Spinal cord (tissue), 10 donors: ENCODE data around the gene F2R. TPM values are rescaled to one million over a fixed set of nuclear protein-coding genes. Genes with fewer than 3 reads are reported as not detected.

Source experiments
- DNase-seq, 6 donors: peaks; one replicate each; pipeline versions ENCODE4 v3.0.0 to v3.0.0-alpha.2; 2013 to 2015; ENCODE audit warnings: low spot score in 6 of 6, low read depth in 4 of 6
- H3K27ac ChIP-seq: one replicate; pipeline ENCODE4 v1.5.1; 2013; ENCODE audit warnings: low read depth, low read length, control low read depth
- H3K27me3 ChIP-seq: one replicate; pipeline ENCODE4 v1.6.1; 2013; ENCODE audit warnings: low read length; ENCODE audit not compliant: control insufficient read depth, insufficient read depth
- H3K36me3 ChIP-seq: one replicate; pipeline ENCODE4 v1.6.1; 2013; ENCODE audit warnings: low read length; ENCODE audit not compliant: control insufficient read depth, insufficient read depth
- H3K4me1 ChIP-seq: one replicate; pipeline ENCODE4 v1.6.1; 2013; ENCODE audit warnings: low read length; ENCODE audit not compliant: control insufficient read depth, insufficient read depth
- H3K4me3 ChIP-seq: one replicate; pipeline ENCODE4 v1.5.1; 2013; ENCODE audit warnings: low read depth, low read length, control low read depth
- H3K9me3 ChIP-seq: one replicate; pipeline ENCODE4 v1.6.1; 2013; ENCODE audit warnings: low read length; ENCODE audit not compliant: control insufficient read depth, insufficient read depth
- WGBS: methylation state at CpG from one replicate; pipeline ENCODE4 v1.1.5; 2013; ENCODE audit warnings: missing lambda C conversion rate; ENCODE audit not compliant: insufficient coverage; 5-methylcytosine and 5-hydroxymethylcytosine counted together
- polyA plus RNA-seq, 2 donors: library from polyadenylated mRNA; unstranded; fragments of 120-200 nt; gene quantifications; one replicate each; pipeline ENCODE4 v1.2.1, GENCODE V29; 2013; ENCODE audit not compliant: insufficient read length in 2 of 2
- total RNA-seq, 2 donors: library from RNA; depleted of rRNA in 1 of 2; stranded (reverse); fragments of 120-200 nt in 1 of 2; fragments of >200 nt in 1 of 2; gene quantifications; one replicate each; pipeline versions ENCODE4 v1.2.3 to v1.2.4, GENCODE V29; 2013 to 2014
- donor health status: healthy.

Gene F2R
- total and polyA plus RNA-seq, 4 donors, result 18.7 to 43.5 (median 25.4) TPM

- DNase-seq, result no peak
- no peaks in the 10 kb centered on the region for H3K9me3 ChIP-seq
- no peak overlapping the region for H3K27ac ChIP-seq
- H3K4me1 ChIP-seq, result no peaks in the 10 kb centered on the region
- H3K36me3 ChIP-seq, result no peaks in the 10 kb centered on the region
- 80% methylated on average over 1 of the region's 3 CpGs for WGBS
- H3K4me3 ChIP-seq, result no peak overlapping the region
- H3K27me3 ChIP-seq, result no peaks in the 10 kb centered on the region
Measured at GRCh38 chr5:76689321-76690036, 26.4 kb upstream of the F2R start.

- no peaks in the 10 kb centered on the region for H3K27me3 ChIP-seq
- H3K4me3 ChIP-seq, result no peak overlapping the region
- H3K27ac ChIP-seq, result no peak overlapping the region
- no peaks in the 10 kb centered on the region for H3K36me3 ChIP-seq
- no peaks in the 10 kb centered on the region for H3K4me1 ChIP-seq
- H3K9me3 ChIP-seq, result no peaks in the 10 kb centered on the region
- no peak for DNase-seq
- no CpG with 5 or more reads among the region's 3 CpGs for WGBS
Measured at GRCh38 chr5:76690037-76690679, 25.8 kb upstream of the F2R start.

DNA sequence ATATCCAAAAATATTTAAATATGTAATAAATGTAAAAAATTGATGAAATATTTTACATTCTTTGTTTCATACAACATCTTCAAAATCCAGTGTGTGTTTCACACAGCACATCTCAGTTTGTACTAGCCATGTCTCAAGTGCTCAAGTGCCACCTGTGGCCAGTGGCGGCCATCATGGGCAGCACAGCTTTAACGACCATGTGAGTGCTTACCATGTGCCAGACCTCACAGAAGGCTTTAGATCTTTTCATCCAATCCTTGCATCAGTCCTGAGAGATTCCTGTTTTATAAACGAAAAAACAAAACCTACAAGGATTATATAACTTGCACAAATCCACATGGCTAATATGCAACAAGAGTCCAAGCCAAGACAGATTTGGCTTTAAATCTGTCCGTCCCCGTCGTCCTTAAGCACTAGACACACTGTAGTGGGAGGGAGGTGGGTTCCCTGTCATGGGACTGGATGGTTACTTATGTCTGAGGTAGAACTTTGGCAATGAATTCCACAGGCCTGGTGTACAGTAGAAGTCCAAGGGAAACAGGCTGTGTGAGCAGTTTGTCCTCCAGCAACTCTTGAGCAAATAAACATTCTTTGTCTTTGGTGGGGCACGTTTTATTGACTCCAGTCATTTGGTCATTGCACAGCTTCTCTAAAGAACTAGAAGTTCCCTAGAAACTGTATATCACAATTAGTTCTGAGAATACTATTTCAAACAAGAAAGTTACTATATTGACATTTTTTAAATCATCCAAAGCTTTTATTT lies 25.0 kb upstream of the F2R start:
- no peak overlapping the region for H3K4me3 ChIP-seq
- DNase-seq, result peak in 1 of 6 donors; percentile 12
- H3K9me3 ChIP-seq, result no peaks in the 10 kb centered on the region
- H3K27me3 ChIP-seq, result no peaks in the 10 kb centered on the region
- 56% methylated on average over 3 of the region's 7 CpGs for WGBS
- H3K27ac ChIP-seq, result no peak overlapping the region
- no peaks in the 10 kb centered on the region for H3K4me1 ChIP-seq
- no peaks in the 10 kb centered on the region for H3K36me3 ChIP-seq

DNA sequence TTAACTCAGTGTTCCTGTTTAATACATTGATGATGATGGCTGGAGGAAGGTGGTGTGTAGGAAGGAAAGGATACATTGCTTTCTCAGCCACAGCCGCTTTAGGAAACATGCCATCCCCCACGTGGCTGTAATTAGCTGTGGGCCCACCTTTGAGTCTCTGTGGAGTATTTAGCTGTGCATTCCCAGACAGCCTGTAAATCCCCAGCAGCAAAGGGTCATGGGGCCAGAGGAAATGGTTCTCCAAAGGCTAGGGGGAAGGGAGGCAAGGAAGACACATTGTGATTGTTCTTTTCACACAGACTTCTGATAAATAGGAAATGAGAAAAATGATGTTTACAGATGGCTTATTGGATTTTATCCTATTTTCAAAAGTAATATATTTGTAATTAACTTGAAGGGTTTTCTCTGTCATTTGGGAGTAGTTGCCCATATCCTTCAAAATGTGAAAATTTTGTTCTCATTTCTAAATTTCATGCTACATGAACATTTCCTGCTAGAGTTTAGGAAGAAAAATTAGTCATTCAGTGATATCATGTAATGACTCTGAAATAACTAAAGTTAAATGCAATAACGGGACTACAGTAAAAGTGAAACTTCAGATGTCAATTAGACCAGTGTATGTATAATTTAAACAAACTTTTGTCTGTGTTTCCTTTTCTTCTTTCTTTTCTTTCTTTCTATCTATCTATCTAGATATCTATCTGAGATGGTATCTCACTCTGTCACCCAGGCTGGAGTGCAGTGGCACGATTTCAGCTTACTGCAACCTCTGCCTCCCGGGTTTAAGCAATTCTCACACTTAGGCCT lies 24.3 kb upstream of the F2R start:
- H3K27ac ChIP-seq, result no peak overlapping the region
- 74% methylated on average over 4 of the region's 5 CpGs for WGBS
- H3K4me1 ChIP-seq, result no peaks in the 10 kb centered on the region
- no peaks in the 10 kb centered on the region for H3K27me3 ChIP-seq
- DNase-seq, result peak in 1 of 6 donors; percentile 9
- no peaks in the 10 kb centered on the region for H3K36me3 ChIP-seq
- no peak overlapping the region for H3K4me3 ChIP-seq
- H3K9me3 ChIP-seq, result no peaks in the 10 kb centered on the region

DNA sequence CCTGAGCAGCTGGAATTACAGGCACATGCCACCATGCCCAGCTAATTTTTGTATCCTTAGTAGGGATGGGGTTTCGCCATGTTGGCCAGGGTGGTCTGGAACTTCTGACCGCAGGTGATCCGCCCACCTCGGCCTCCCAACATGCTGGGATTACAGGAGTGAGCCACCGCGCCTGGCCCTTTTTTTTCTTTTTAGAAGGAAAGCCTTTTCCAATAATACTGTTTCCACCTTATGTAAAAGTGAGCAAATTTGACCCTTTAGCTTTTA lies 23.7 kb upstream of the F2R start:
- no peak overlapping the region for H3K27ac ChIP-seq
- no peak for DNase-seq
- H3K36me3 ChIP-seq, result no peaks in the 10 kb centered on the region
- no peaks in the 10 kb centered on the region for H3K9me3 ChIP-seq
- no peak overlapping the region for H3K4me3 ChIP-seq
- no peaks in the 10 kb centered on the region for H3K4me1 ChIP-seq
- no CpG with 5 or more reads among the region's 6 CpGs for WGBS
- no peaks in the 10 kb centered on the region for H3K27me3 ChIP-seq

DNA sequence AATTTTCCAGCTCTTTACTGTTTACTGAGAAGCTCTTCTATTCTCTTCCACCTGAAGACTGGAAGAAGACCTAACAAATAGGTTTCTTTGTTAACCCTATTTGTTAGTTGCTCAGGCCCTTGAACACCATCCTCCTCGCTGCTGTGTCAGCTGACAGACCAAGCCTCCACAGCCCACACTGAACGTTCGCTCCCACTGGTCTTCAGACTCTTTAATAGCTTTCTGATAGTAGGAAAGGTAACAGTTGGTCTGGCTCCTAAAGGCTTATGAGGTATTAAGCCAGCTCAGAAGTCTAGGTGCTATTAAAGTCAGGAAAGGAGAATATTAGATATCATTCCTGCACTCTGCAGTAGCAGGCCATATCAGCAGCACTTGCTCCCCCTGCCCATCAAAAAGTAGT lies 23.3 kb upstream of the F2R start:
- Histone ChIP-seq H3K36me3 (no peaks in the 10 kb centered on the region), H3K9me3 (no peaks in the 10 kb centered on the region), H3K4me1 (no peaks in the 10 kb centered on the region), H3K27me3 (no peaks in the 10 kb centered on the region), H3K4me3 (no peak overlapping the region), H3K27ac (no peak overlapping the region)
- no CpG with 5 or more reads among the region's 3 CpGs for WGBS
- no peak for DNase-seq

DNA sequence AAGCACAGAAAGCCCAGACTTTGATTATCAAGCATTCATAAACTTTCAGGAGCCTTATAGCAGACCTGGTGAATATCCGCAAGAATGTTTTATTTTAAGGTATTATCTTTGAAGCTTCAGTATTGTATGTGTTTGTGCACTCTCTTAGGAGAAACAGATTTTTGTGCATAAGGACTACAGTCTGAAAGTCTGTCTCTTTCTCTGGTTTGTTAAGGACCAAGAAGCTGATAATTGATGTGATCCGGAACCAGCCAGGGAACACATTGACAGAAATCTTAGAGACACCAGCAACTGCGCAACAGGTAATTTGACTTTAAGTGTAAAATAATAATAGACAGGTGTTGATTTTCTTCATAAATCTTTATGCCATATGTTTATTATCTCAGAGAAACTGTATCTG lies 22.8 kb upstream of the F2R start:
- Histone ChIP-seq H3K27ac (no peak overlapping the region), H3K27me3 (no peaks in the 10 kb centered on the region), H3K36me3 (no peaks in the 10 kb centered on the region), H3K4me1 (no peaks in the 10 kb centered on the region), H3K9me3 (no peaks in the 10 kb centered on the region), H3K4me3 (no peak overlapping the region)
- no peak for DNase-seq
- WGBS, result no CpG with 5 or more reads among the region's 3 CpGs

DNA sequence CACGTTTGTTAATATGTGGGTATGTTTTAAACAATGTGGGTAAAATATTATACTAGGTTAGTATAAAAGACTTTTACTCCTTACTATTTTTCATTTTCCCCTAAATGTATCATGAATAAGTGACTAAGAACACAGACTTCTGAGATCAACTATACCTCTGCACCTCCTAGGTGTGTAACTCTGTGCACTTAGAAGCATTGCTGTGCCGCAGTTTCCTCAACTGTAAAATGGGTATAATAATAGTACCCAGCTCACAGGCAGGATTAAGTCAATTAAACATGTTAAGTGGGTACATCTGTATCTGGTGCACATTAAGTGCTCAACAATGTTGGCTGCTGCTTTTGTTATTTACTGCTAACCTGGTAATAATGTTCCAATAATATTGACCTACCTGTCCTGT lies 21.6 kb upstream of the F2R start:
- no peak overlapping the region for H3K4me3 ChIP-seq
- H3K27ac ChIP-seq, result no peak overlapping the region
- no peaks in the 10 kb centered on the region for H3K36me3 ChIP-seq
- DNase-seq, result no peak
- no peaks in the 10 kb centered on the region for H3K4me1 ChIP-seq
- no peaks in the 10 kb centered on the region for H3K9me3 ChIP-seq
- WGBS, result no CpG with 5 or more reads among the region's 2 CpGs
- H3K27me3 ChIP-seq, result no peaks in the 10 kb centered on the region

DNA sequence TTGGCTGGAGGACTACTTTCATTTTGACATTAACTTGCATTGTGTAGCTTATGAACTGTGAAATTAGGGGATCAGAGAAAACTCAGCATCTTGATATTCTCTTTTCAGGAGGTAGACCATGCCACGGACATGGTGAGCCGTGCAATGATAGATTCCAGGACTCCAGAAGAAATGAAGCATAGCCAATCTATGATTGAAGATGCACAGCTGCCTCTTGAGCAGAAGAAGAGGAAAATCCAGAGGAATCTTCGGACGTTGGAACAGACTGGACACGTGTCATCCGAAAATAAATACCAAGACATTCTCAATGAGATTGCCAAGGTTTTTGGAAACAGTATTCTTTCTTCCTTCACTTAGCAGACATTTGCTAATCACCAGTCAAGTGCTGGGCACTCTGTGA lies 20.6 kb upstream of the F2R start:
- DNase-seq, result no peak
- 69% methylated on average over 2 of the region's 6 CpGs for WGBS
- Histone ChIP-seq H3K27me3 (no peaks in the 10 kb centered on the region), H3K36me3 (no peaks in the 10 kb centered on the region), H3K9me3 (no peaks in the 10 kb centered on the region), H3K27ac (no peak overlapping the region), H3K4me1 (no peaks in the 10 kb centered on the region), H3K4me3 (no peak overlapping the region)
